RWPE2 (cell line): ENCODE results near the gene TGFBR3L.
"Not testable (repeated sequence)": the region's sequence is repeated elsewhere in the genome, so short reads cannot be mapped to it uniquely, and the experiment has no call there.

Experiments
- ATAC-seq: fragments of 200-7000 bp; cut with Tn5 transposase; 3 replicates; pipeline ENCODE4 v1.9.1; 2021; ENCODE audit warnings: low read depth
- DNase-seq: peaks from one replicate; pipeline ENCODE4 v3.0.0-alpha.2; 2020; ENCODE audit warnings: low spot score
- H3K27ac ChIP-seq: fragments of 450-650 bp; 2 replicates; pipeline ENCODE4 v1.5.1; 2017; ENCODE audit warnings: mild to moderate bottlenecking; ENCODE audit not compliant: poor library complexity, severe bottlenecking
- H3K27me3 ChIP-seq: fragments of 250-450 bp; sonication (Bioruptor Pico); 2 replicates; pipeline ENCODE4 v1.5.1; 2021; ENCODE audit warnings: mild to moderate bottlenecking, moderate library complexity; ENCODE audit not compliant: insufficient read depth, poor library complexity, severe bottlenecking
- H3K36me3 ChIP-seq: fragments of 250-450 bp; sonication (Bioruptor Pico); 2 replicates; pipeline ENCODE4 v1.5.1; 2020; ENCODE audit warnings: low read depth, mild to moderate bottlenecking, moderate library complexity
- H3K4me1 ChIP-seq: fragments of 250-450 bp; sonication (Bioruptor Pico); 2 replicates; pipeline ENCODE4 v1.5.1; 2021; ENCODE audit warnings: mild to moderate bottlenecking, moderate library complexity; ENCODE audit not compliant: insufficient read depth, poor library complexity, severe bottlenecking
- H3K4me3 ChIP-seq: fragments of 250-450 bp; sonication (Bioruptor Pico); 2 replicates; pipeline ENCODE4 v1.5.1; 2021; ENCODE audit warnings: mild to moderate bottlenecking, moderate library complexity; ENCODE audit not compliant: severe bottlenecking
- H3K9me3 ChIP-seq: fragments of 250-450 bp; sonication (Bioruptor Pico); 2 replicates; pipeline ENCODE4 v1.5.1; 2021; ENCODE audit warnings: mild to moderate bottlenecking, moderate library complexity; ENCODE audit not compliant: severe bottlenecking
- CTCF ChIP-seq: fragments of 450-650 bp; IDR thresholded peaks from one replicate; pipeline ENCODE4 v1.5.1; 2017; ENCODE audit warnings: mild to moderate bottlenecking, moderate library complexity; ENCODE audit not compliant: poor library complexity, severe bottlenecking

TGFBR3L gene

GRCh38 chr19:7928741-7929701 lies 14.4 kb downstream of the TGFBR3L start:
- DNase-seq (peak; percentile 66), ATAC-seq (peak; percentile 50)
- Histone ChIP-seq H3K4me1 (peaks cover 15% of the 10 kb centered on the region), H3K9me3 (no peaks in the 10 kb centered on the region), H3K36me3 (peaks cover 43% of the 10 kb centered on the region), H3K27ac (peak overlapping the region; percentile 77), H3K27me3 (no peaks in the 10 kb centered on the region), H3K4me3 (no peak overlapping the region)
- peak; percentile 35 for TF ChIP-seq CTCF

- H3K27ac ChIP-seq = peak overlapping the region; percentile 77
- peaks cover 15% of the 10 kb centered on the region for H3K4me1 ChIP-seq
- H3K27me3 ChIP-seq, DNase-seq, H3K4me3 ChIP-seq, H3K9me3 ChIP-seq, ATAC-seq: not testable (repeated sequence)
- H3K36me3 ChIP-seq = peaks cover 48% of the 10 kb centered on the region
Measured at GRCh38 chr19:7930030-7930429, 15.4 kb downstream of the TGFBR3L start.

GRCh38 chr19:7930765-7931164 lies 16.1 kb downstream of the TGFBR3L start:
- Histone ChIP-seq H3K36me3 (peaks cover 54% of the 10 kb centered on the region), H3K27me3 (no peaks in the 10 kb centered on the region), H3K27ac (no peak overlapping the region), H3K4me3 (no peak overlapping the region), H3K4me1 (peaks cover 15% of the 10 kb centered on the region), H3K9me3 (no peaks in the 10 kb centered on the region)
- TF ChIP-seq CTCF = no peak
- DNase-seq (no peak), ATAC-seq (no peak)

GRCh38 chr19:7931221-7932061 lies 16.8 kb downstream of the TGFBR3L start:
- Histone ChIP-seq H3K4me3 (no peak overlapping the region), H3K27me3 (no peaks in the 10 kb centered on the region), H3K36me3 (peaks cover 60% of the 10 kb centered on the region), H3K9me3 (no peaks in the 10 kb centered on the region), H3K27ac (no peak overlapping the region), H3K4me1 (peaks cover 15% of the 10 kb centered on the region)
- TF ChIP-seq CTCF = no peak
- no peak for DNase-seq
- no peak for ATAC-seq

GRCh38 chr19:7932276-7932929 lies 17.8 kb downstream of the TGFBR3L start:
- Histone ChIP-seq H3K9me3 (no peaks in the 10 kb centered on the region), H3K4me3 (no peak overlapping the region), H3K4me1 (peaks cover 15% of the 10 kb centered on the region), H3K36me3 (peaks cover 70% of the 10 kb centered on the region), H3K27ac (no peak overlapping the region), H3K27me3 (no peaks in the 10 kb centered on the region)
- no peak for DNase-seq
- no peak for ATAC-seq
- TF ChIP-seq CTCF = no peak
